Stomach (tissue), 4 donors: ENCODE data around the gene CAB39L.

Experiments used
- POLR2A ChIP-seq, 4 donors: fragments of 450-650 bp; IDR thresholded peaks; one replicate each; pipeline ENCODE4 v1.6.1; 2016; ENCODE audit warnings: antibody characterized with exemption in 4 of 4, control low read depth in 2 of 4, mild to moderate bottlenecking in 1 of 4, moderate library complexity in 1 of 4
- POLR2AphosphoS5 ChIP-seq, 3 donors: sonication (generic); formaldehyde crosslinking; IDR thresholded peaks; one replicate each; pipeline ENCODE4 v1.6.1; 2016; ENCODE audit warnings: antibody characterized with exemption in 3 of 3

GRCh38 chr13:49357694-49358093 lies 86.2 kb downstream of the CAB39L start:
- TF ChIP-seq POLR2AphosphoS5 (IDR thresholded peaks at IDR 0.05) (no peak), POLR2A (IDR thresholded peaks at IDR 0.05) (no peak)
